Tibial artery (tissue), 4 donors: ENCODE results near the gene RAB9A.
"Not testable (repeated sequence)": the region's sequence is repeated elsewhere in the genome, so short reads cannot be mapped to it uniquely, and the experiment has no call there.

ENCODE experiments used
- DNase-seq, 2 donors: peaks; one replicate each; pipeline ENCODE4 v3.0.0-alpha.2; 2019
- H3K27ac ChIP-seq, 2 donors: fragments of 200-600 bp; sonication (generic) in 1 of 2; 1 replicate in 1 of 2; 2 replicates in 1 of 2; pipeline ENCODE4 v1.5.1; 2018 to 2019; ENCODE audit warnings: mild to moderate bottlenecking in 1 of 2
- H3K27me3 ChIP-seq, 2 donors: fragments of 200-600 bp; sonication (generic) in 1 of 2; one replicate each; pipeline versions ENCODE4 v1.5.1 to v1.6.0; 2016 to 2019
- H3K36me3 ChIP-seq, 3 donors: fragments of 200-600 bp; sonication (generic) in 2 of 3; one replicate each; pipeline ENCODE4 v1.5.1; 2016 to 2019; ENCODE audit warnings: mild to moderate bottlenecking in 2 of 3
- H3K4me1 ChIP-seq, 4 donors: fragments of 200-600 bp; sonication (generic) in 2 of 4; 1 replicate in 3 of 4; 2 replicates in 1 of 4; pipeline ENCODE4 v1.5.1; 2016 to 2019
- H3K4me3 ChIP-seq, 2 donors: fragments of 200-600 bp; sonication (generic) in 1 of 2; 1 replicate in 1 of 2; 2 replicates in 1 of 2; pipeline ENCODE4 v1.5.1; 2018 to 2019; ENCODE audit warnings: mild to moderate bottlenecking in 2 of 2
- H3K9me3 ChIP-seq, 3 donors: fragments of 200-600 bp; sonication (generic) in 1 of 3; one replicate each; pipeline ENCODE4 v1.5.1; 2016 to 2019
- CTCF ChIP-seq, 2 experiments: fragments of 200-600 bp in 1 of 2; fragments of 450-650 bp in 1 of 2; IDR thresholded peaks; one replicate each; pipeline ENCODE4 v1.5.1; 2017 to 2019; ENCODE audit warnings: antibody characterized with exemption in 2 of 2, mild to moderate bottlenecking in 1 of 2, moderate library complexity in 1 of 2
- intact Hi-C: fragments of 100-400 bp; cut with DNase I; formaldehyde crosslinking; loops from one replicate; pipeline ENCODE4 v1.15.0; 2023; ENCODE audit warnings: low total_unique reads

The RAB9A gene

GRCh38 chrX:13662355-13662791, 26.6 kb upstream of the RAB9A start:
- TF ChIP-seq CTCF (IDR thresholded peaks at IDR 0.05), result no peak
- intact Hi-C loops, result no loop called here
- H3K27ac ChIP-seq, result peak overlapping the region; percentile 50 to 60
- H3K4me3 ChIP-seq, result peak overlapping the region; percentile 29 to 31
- no peaks in the 10 kb centered on the region for H3K9me3 ChIP-seq
- peaks cover 0 to 11% (median 0%) of the 10 kb centered on the region in 3 donors for H3K36me3 ChIP-seq
- no peaks in the 10 kb centered on the region for H3K27me3 ChIP-seq
- no peak for DNase-seq
- H3K4me1 ChIP-seq, result peaks cover 0 to 14% (median 3%) of the 10 kb centered on the region in 4 donors

GRCh38 chrX:13664020-13664419, 24.9 kb upstream of the RAB9A start:
- TF ChIP-seq CTCF (IDR thresholded peaks at IDR 0.05), result no peak
- Histone ChIP-seq H3K4me3 (no peak overlapping the region), H3K36me3 (peaks cover 0 to 11% (median 0%) of the 10 kb centered on the region in 3 donors), H3K4me1 (peaks cover 0 to 14% (median 3%) of the 10 kb centered on the region in 4 donors), H3K27me3 (no peaks in the 10 kb centered on the region), H3K27ac (peak overlapping the region; percentile 41 to 43), H3K9me3 (no peaks in the 10 kb centered on the region)
- no peak for DNase-seq
- intact Hi-C loops, result no loop called here

GRCh38 chrX:13666836-13667235, 22.1 kb upstream of the RAB9A start:
- intact Hi-C loops, result no loop called here
- no peaks in the 10 kb centered on the region for H3K27me3 ChIP-seq
- H3K36me3 ChIP-seq, result peaks cover 0 to 11% (median 0%) of the 10 kb centered on the region in 3 donors
- peaks cover 0 to 14% (median 3%) of the 10 kb centered on the region in 4 donors for H3K4me1 ChIP-seq
- no peak overlapping the region for H3K4me3 ChIP-seq
- no peaks in the 10 kb centered on the region for H3K9me3 ChIP-seq
- no peak for TF ChIP-seq CTCF (IDR thresholded peaks at IDR 0.05)
- H3K27ac ChIP-seq, result no peak overlapping the region
- DNase-seq, result no peak

- TF ChIP-seq CTCF (IDR thresholded peaks at IDR 0.05), result no peak
- peaks cover 0 to 14% (median 3%) of the 10 kb centered on the region in 4 donors for H3K4me1 ChIP-seq
- no peak for DNase-seq
- no peak overlapping the region for H3K27ac ChIP-seq
- no peaks in the 10 kb centered on the region for H3K9me3 ChIP-seq
- intact Hi-C loops, result no loop called here
- H3K27me3 ChIP-seq, result no peaks in the 10 kb centered on the region
- peaks cover 0 to under 1% (median 0%) of the 10 kb centered on the region in 3 donors for H3K36me3 ChIP-seq
- H3K4me3 ChIP-seq, result no peak overlapping the region
These were observed 21.0 kb upstream of the RAB9A start for GRCh38 chrX:13667919-13668318.

GRCh38 chrX:13669246-13669737, 19.6 kb upstream of the RAB9A start:
- peaks cover 0 to 8% (median 2%) of the 10 kb centered on the region in 4 donors for H3K4me1 ChIP-seq
- no peaks in the 10 kb centered on the region for H3K27me3 ChIP-seq
- DNase-seq, result peak; percentile 33 to 69
- H3K36me3 ChIP-seq, result no peaks in the 10 kb centered on the region
- no peak for TF ChIP-seq CTCF (IDR thresholded peaks at IDR 0.05)
- intact Hi-C loops, result no loop called here
- no peak overlapping the region for H3K27ac ChIP-seq
- H3K4me3 ChIP-seq, result no peak overlapping the region
- H3K9me3 ChIP-seq, result no peaks in the 10 kb centered on the region

GRCh38 chrX:13669755-13670154, 19.2 kb upstream of the RAB9A start:
- H3K27me3 ChIP-seq, H3K4me3 ChIP-seq, H3K4me1 ChIP-seq, intact Hi-C loops, DNase-seq, H3K36me3 ChIP-seq, H3K27ac ChIP-seq, H3K9me3 ChIP-seq: not testable (repeated sequence)
